Liver (tissue), 9 donors: Measurements from ENCODE around the gene GDF9. TPM values are rescaled to one million over a fixed set of nuclear protein-coding genes. Genes with fewer than 3 reads are reported as not detected.

Experiments used
- DNase-seq: peaks from one replicate; pipeline ENCODE4 v3.0.0-alpha.2; 2017; ENCODE audit warnings: low spot score
- H3K27ac ChIP-seq, 2 donors: one replicate each; pipeline ENCODE4 v1.7.0; 2013; ENCODE audit warnings: inconsistent platforms in 2 of 2, low read length in 2 of 2, control low read depth in 1 of 2, low read depth in 1 of 2, mild to moderate bottlenecking in 1 of 2
- H3K27me3 ChIP-seq, 4 donors: one replicate each; pipeline versions ENCODE4 v1.6.1 to v1.7.0; 2013; ENCODE audit warnings: low read length in 3 of 4, inconsistent platforms in 1 of 4, mild to moderate bottlenecking in 1 of 4, moderate library complexity in 1 of 4; ENCODE audit not compliant: control insufficient read depth in 4 of 4, insufficient read depth in 4 of 4
- H3K36me3 ChIP-seq, 4 donors: one replicate each; pipeline versions ENCODE4 v1.6.1 to v1.7.0; 2013; ENCODE audit warnings: low read length in 3 of 4, mild to moderate bottlenecking in 3 of 4, low read depth in 1 of 4, moderate library complexity in 1 of 4; ENCODE audit not compliant: control insufficient read depth in 4 of 4, insufficient read depth in 3 of 4
- H3K4me1 ChIP-seq, 4 donors: one replicate each; pipeline versions ENCODE4 v1.6.1 to v1.7.0; 2013; ENCODE audit warnings: low read length in 3 of 4, mild to moderate bottlenecking in 3 of 4, moderate library complexity in 1 of 4; ENCODE audit not compliant: control insufficient read depth in 4 of 4, insufficient read depth in 4 of 4
- H3K4me3 ChIP-seq, 3 donors: one replicate each; pipeline versions ENCODE4 v1.6.1 to v1.7.0; 2013; ENCODE audit warnings: low read length in 3 of 3, control low read depth in 1 of 3, low read depth in 1 of 3, mild to moderate bottlenecking in 1 of 3
- H3K9ac ChIP-seq, 2 donors: one replicate each; pipeline ENCODE4 v1.7.0; 2013; ENCODE audit warnings: low read length in 2 of 2, mild to moderate bottlenecking in 2 of 2, moderate library complexity in 2 of 2, control low read depth in 1 of 2, low read depth in 1 of 2
- H3K9me3 ChIP-seq, 4 donors: one replicate each; pipeline versions ENCODE4 v1.6.1 to v1.7.0; 2013; ENCODE audit warnings: low read length in 3 of 4; ENCODE audit not compliant: control insufficient read depth in 4 of 4
- ATF3 ChIP-seq: IDR thresholded peaks from 2 replicates; pipeline ENCODE4 v1.6.1; 2016; ENCODE audit warnings: antibody characterized with exemption
- EGR1 ChIP-seq, 2 donors: IDR thresholded peaks; 2 replicates each; pipeline ENCODE4 v1.6.1; 2016 to 2018; ENCODE audit warnings: antibody characterized with exemption in 2 of 2, low read depth in 2 of 2
- FOXA2 ChIP-seq: IDR thresholded peaks from 2 replicates; pipeline ENCODE4 v1.6.1; 2016; ENCODE audit warnings: antibody characterized with exemption
- NR2F2 ChIP-seq: IDR thresholded peaks from 2 replicates; pipeline ENCODE4 v1.6.1; 2016; ENCODE audit warnings: antibody characterized with exemption
- RAD21 ChIP-seq, 2 donors: IDR thresholded peaks; 2 replicates each; pipeline ENCODE4 v1.6.1; 2016; ENCODE audit warnings: antibody characterized with exemption in 2 of 2, mild to moderate bottlenecking in 2 of 2
- RXRA ChIP-seq, 2 donors: IDR thresholded peaks; 2 replicates each; pipeline ENCODE4 v1.6.1; 2017 to 2018; ENCODE audit warnings: antibody characterized with exemption in 2 of 2, mild to moderate bottlenecking in 1 of 2
- TAF1 ChIP-seq: conservative IDR thresholded peaks from 2 replicates; pipeline ENCODE4 v1.6.1; 2016; ENCODE audit warnings: antibody characterized with exemption, mild to moderate bottlenecking
- YY1 ChIP-seq: IDR thresholded peaks from 2 replicates; pipeline ENCODE4 v1.6.1; 2016; ENCODE audit warnings: antibody characterized with exemption, mild to moderate bottlenecking
- WGBS: extraction: QIAGEN DNeasy Blood & Tissue Kit; methylation state at CpG from one replicate; pipeline ENCODE4 v1.1.7; 2013; 5-methylcytosine and 5-hydroxymethylcytosine counted together
- polyA plus RNA-seq, 2 donors: library from polyadenylated mRNA; stranded (reverse) in 1 of 2; unstranded in 1 of 2; fragments of 200-250 nt in 1 of 2; fragments of >200 nt in 1 of 2; fragmentation: Nextera tagmentation in 1 of 2; extraction: Ambion mirVana in 1 of 2; gene quantifications; one replicate each; pipeline versions ENCODE4 v1.2.1 to v1.2.3, GENCODE V29; 2013 to 2015
- total RNA-seq, 2 donors: library from RNA; depleted of rRNA; stranded (reverse); fragments of >200 nt; gene quantifications; one replicate each; pipeline ENCODE4 v1.2.3, GENCODE V29; 2014
- TF ChIP-seq, protein P1 (sequence below): IDR thresholded peaks from 2 replicates; pipeline ENCODE4 v1.6.1; 2016; ENCODE audit warnings: antibody characterized with exemption
- TF ChIP-seq, protein P2 (sequence below): fragments of 150-350 bp; IDR thresholded peaks from 2 replicates; pipeline ENCODE4 v1.5.1; 2017; ENCODE audit warnings: improper control_type of control experiment, low read depth, low read length; ENCODE audit not compliant: missing input control
- TF ChIP-seq, protein P3 (sequence below): IDR thresholded peaks from 2 replicates; pipeline ENCODE4 v1.6.1; 2016; ENCODE audit warnings: antibody characterized with exemption
- donor health status: healthy.
- donor health status: healthy.
- donor health status: healthy.
- donor health status: healthy.
- donor health status: healthy.

GDF9 gene
- total and polyA plus RNA-seq, 4 donors: 0.08 to 0.10 (median 0.08) TPM; not detected in 1

DNA sequence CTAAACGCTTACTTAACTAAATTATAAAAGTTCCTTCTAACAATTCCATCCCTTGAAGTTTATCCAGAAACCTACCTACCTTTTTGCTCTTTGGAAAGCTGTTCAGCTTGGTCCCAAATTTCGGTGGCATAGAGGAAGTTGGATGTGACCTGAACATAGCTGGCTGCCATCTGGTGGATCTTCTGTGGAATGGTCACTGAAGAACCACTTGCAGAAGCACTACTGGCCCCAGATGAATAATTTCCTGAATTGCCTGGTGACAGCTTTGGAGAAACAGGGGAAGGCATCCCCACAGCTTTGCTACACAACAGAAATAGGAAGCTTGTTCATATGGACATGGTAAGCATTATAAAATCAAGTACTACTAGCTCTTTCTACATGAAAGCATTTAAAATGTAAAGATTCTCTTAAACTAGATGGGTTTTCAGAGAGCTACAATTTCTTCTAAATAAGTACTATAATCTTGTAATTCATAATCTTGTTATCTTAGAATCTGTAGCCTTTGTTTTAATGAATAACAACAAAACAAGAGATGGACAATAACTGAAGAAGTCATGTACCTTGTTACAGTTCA is 17.1 kb upstream of the GDF9 start:
- Histone ChIP-seq H3K4me1 (peaks cover 0 to 4% (median 0%) of the 10 kb centered on the region in 4 donors), H3K9me3 (no peaks in the 10 kb centered on the region), H3K27me3 (no peaks in the 10 kb centered on the region), H3K4me3 (no peak overlapping the region), H3K27ac (no peak overlapping the region), H3K36me3 (peaks cover 3 to 72% (median 64%) of the 10 kb centered on the region in 4 donors), H3K9ac (no peak overlapping the region)
- no peak for DNase-seq
- TF ChIP-seq, protein P1, sequence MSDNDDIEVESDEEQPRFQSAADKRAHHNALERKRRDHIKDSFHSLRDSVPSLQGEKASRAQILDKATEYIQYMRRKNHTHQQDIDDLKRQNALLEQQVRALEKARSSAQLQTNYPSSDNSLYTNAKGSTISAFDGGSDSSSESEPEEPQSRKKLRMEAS: peak; percentile 9
- TF ChIP-seq TAF1 (no peak), EGR1 (IDR thresholded peaks at IDR 0.05; ENCODE audit: low read depth in 2 of 2) (no peak), RAD21 (IDR thresholded peaks at IDR 0.05) (peak; percentile 85 to 90)
- TF ChIP-seq, protein P2, sequence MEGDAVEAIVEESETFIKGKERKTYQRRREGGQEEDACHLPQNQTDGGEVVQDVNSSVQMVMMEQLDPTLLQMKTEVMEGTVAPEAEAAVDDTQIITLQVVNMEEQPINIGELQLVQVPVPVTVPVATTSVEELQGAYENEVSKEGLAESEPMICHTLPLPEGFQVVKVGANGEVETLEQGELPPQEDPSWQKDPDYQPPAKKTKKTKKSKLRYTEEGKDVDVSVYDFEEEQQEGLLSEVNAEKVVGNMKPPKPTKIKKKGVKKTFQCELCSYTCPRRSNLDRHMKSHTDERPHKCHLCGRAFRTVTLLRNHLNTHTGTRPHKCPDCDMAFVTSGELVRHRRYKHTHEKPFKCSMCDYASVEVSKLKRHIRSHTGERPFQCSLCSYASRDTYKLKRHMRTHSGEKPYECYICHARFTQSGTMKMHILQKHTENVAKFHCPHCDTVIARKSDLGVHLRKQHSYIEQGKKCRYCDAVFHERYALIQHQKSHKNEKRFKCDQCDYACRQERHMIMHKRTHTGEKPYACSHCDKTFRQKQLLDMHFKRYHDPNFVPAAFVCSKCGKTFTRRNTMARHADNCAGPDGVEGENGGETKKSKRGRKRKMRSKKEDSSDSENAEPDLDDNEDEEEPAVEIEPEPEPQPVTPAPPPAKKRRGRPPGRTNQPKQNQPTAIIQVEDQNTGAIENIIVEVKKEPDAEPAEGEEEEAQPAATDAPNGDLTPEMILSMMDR: peak; percentile 70
- WGBS: 15% methylated on average over 2 of the region's 2 CpGs

- H3K27me3 ChIP-seq: no peaks in the 10 kb centered on the region
- peaks cover 4 to 35% (median 31%) of the 10 kb centered on the region in 4 donors for H3K36me3 ChIP-seq
- peak overlapping the region in 1 of 2 donors; percentile 11 for H3K27ac ChIP-seq
- H3K9ac ChIP-seq: no peak overlapping the region
- no peaks in the 10 kb centered on the region for H3K9me3 ChIP-seq
- TF ChIP-seq RXRA (IDR thresholded peaks at IDR 0.05): peak in 1 of 2 donors; percentile 22
- no peak for TF ChIP-seq ATF3
- TF ChIP-seq, protein P3, sequence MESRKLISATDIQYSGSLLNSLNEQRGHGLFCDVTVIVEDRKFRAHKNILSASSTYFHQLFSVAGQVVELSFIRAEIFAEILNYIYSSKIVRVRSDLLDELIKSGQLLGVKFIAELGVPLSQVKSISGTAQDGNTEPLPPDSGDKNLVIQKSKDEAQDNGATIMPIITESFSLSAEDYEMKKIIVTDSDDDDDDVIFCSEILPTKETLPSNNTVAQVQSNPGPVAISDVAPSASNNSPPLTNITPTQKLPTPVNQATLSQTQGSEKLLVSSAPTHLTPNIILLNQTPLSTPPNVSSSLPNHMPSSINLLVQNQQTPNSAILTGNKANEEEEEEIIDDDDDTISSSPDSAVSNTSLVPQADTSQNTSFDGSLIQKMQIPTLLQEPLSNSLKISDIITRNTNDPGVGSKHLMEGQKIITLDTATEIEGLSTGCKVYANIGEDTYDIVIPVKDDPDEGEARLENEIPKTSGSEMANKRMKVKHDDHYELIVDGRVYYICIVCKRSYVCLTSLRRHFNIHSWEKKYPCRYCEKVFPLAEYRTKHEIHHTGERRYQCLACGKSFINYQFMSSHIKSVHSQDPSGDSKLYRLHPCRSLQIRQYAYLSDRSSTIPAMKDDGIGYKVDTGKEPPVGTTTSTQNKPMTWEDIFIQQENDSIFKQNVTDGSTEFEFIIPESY: no peak
- 53% methylated on average over 3 of the region's 3 CpGs for WGBS
- H3K4me1 ChIP-seq: peaks cover 0 to 7% (median under 1%) of the 10 kb centered on the region in 4 donors
- DNase-seq: no peak
- no peak overlapping the region for H3K4me3 ChIP-seq
These were observed 11.7 kb upstream of the GDF9 start for GRCh38 chr5:132877938-132878337.

DNA sequence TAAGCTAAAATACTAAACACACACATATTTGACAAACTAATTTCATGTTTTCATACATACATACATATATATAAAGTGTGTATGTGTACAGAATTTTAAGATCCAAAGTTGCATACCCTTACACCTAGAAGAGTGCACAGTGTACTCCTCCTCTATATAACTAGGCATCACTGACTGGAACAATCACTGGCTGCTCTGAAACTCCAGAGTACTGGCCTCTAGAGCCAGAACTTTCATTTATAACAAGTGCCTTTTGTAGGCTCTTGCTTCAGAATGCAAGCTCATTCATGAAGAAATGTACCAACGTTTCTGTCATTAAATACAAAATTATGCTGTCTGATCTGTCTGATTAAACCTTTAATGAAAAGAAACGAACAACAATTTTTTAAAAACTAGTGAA is 11.2 kb upstream of the GDF9 start:
- DNase-seq: no peak
- WGBS: 50% methylated on average over 2 of the region's 2 CpGs
- peak overlapping the region in 1 of 2 donors; percentile 11 for H3K27ac ChIP-seq
- no peak overlapping the region for H3K9ac ChIP-seq
- TF ChIP-seq EGR1 (IDR thresholded peaks at IDR 0.05; ENCODE audit: low read depth in 2 of 2) (peak in 1 of 2 donors; percentile 20), FOXA2 (no peak), YY1 (no peak), NR2F2 (peak; percentile 9)
- no peaks in the 10 kb centered on the region for H3K9me3 ChIP-seq
- H3K36me3 ChIP-seq: peaks cover 4 to 35% (median 29%) of the 10 kb centered on the region in 4 donors
- H3K4me1 ChIP-seq: peaks cover 3 to 12% (median 5%) of the 10 kb centered on the region in 4 donors
- no peaks in the 10 kb centered on the region for H3K27me3 ChIP-seq
- no peak overlapping the region for H3K4me3 ChIP-seq
